Activated CD4-positive, alpha-beta T cell treated with anti-CD3 and anti-CD28 coated beads, Interleukin-2, amount 10 ng/mL, durations not matched to agents 7 days and 5 days (primary cell): ENCODE measurements around the gene BLCAP. TPM values are rescaled to one million over a fixed set of nuclear protein-coding genes. Genes with fewer than 3 reads are reported as not detected.
"Not testable (repeated sequence)": the region's sequence is repeated elsewhere in the genome, so short reads cannot be mapped to it uniquely, and the experiment has no call there.

ENCODE experiments used
- CTCF ChIA-PET: fragments of 350-600 bp; sonication (Branson Sonifier 250); formaldehyde crosslinking; loops from one replicate; lab custom pipeline; 2021; ENCODE audit warnings: antibody characterized with exemption; lab: Charles Lee
- POLR2A ChIA-PET: fragments of 350-600 bp; sonication (Branson Sonifier 250); formaldehyde crosslinking; loops from one replicate; lab custom pipeline; 2021; ENCODE audit warnings: antibody characterized with exemption; lab: Charles Lee
- DNase-seq: peaks from one replicate; pipeline ENCODE4 v3.0.0-alpha.2; 2020
- H3K27ac Mint-ChIP-seq: one replicate; pipeline ENCODE4 v1.8.0; 2021; ENCODE audit warnings: mild to moderate bottlenecking, moderate library complexity, mixed read lengths
- H3K27me3 Mint-ChIP-seq: one replicate; pipeline ENCODE4 v1.8.0; 2021; ENCODE audit warnings: mixed read lengths
- H3K36me3 Mint-ChIP-seq: one replicate; pipeline ENCODE4 v1.8.0; 2021; ENCODE audit warnings: low read depth, mixed read lengths
- H3K4me1 Mint-ChIP-seq: one replicate; pipeline ENCODE4 v1.8.0; 2021; ENCODE audit warnings: mixed read lengths
- H3K4me3 Mint-ChIP-seq: one replicate; pipeline ENCODE4 v1.8.0; 2021; ENCODE audit warnings: mild to moderate bottlenecking, moderate library complexity, mixed read lengths
- H3K9me3 Mint-ChIP-seq: one replicate; pipeline ENCODE4 v1.8.0; 2021; ENCODE audit warnings: mixed read lengths
- total RNA-seq, 2 experiments: library from RNA; stranded (reverse); gene quantifications; one replicate each; pipeline ENCODE4 v1.2.3, GENCODE V29; 2021

The BLCAP gene
- total RNA-seq, 2 experiments from 2014 or later = 41.1 to 44.1 TPM

- not testable (repeated sequence) for H3K36me3 Mint-ChIP-seq, H3K4me3 Mint-ChIP-seq, H3K4me1 Mint-ChIP-seq, H3K9me3 Mint-ChIP-seq, DNase-seq, H3K27ac Mint-ChIP-seq
- H3K27me3 Mint-ChIP-seq = peaks cover 14% of the 10 kb centered on the region
- POLR2A ChIA-PET = interaction anchor here (0.7 kb wide), 1 partner anchor 9 kb away, joined by 5 read pairs; no protein-coding TSS in a partner anchor
- CTCF ChIA-PET = interaction anchor here (0.6 kb wide), 1 partner anchor 254 kb away, joined by 3 read pairs; no protein-coding TSS in a partner anchor
Observed at GRCh38 chr20:37550101-37550920, 22.6 kb upstream of the BLCAP start.

GRCh38 chr20:37547912-37548311 lies 20.2 kb upstream of the BLCAP start:
- CTCF ChIA-PET = no interaction called here

DNA sequence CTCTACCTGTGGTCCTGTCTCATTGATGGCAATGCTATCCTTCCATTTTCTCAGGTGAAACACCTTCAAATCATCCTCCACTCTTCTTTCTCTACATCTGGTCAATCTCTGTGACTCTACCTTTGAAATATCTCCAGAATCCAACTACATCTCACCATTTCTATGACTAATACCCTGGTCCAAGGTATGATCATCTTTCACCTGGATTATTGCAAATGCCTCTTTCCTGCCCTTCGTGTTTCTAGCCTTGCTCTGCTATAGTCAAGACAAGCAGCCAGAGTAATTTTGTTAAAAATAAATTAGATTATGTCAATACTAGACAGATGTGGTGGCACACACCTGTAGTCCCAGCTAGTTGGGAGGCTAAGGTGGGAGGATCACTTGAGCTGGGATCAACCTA lies 17.8 kb upstream of the BLCAP start:
- H3K36me3 Mint-ChIP-seq = no peaks in the 10 kb centered on the region
- no peak for DNase-seq
- no peak overlapping the region for H3K4me3 Mint-ChIP-seq
- no peak overlapping the region for H3K27ac Mint-ChIP-seq
- ChIA-PET POLR2A (no interaction called here), CTCF (no interaction called here)
- H3K4me1 Mint-ChIP-seq = no peaks in the 10 kb centered on the region
- H3K27me3 Mint-ChIP-seq = peaks cover 4% of the 10 kb centered on the region
- no peaks in the 10 kb centered on the region for H3K9me3 Mint-ChIP-seq

More at GRCh38 chr20:37547912-37548311, 20.2 kb upstream of the BLCAP start:
- Mint-ChIP-seq H3K36me3 (no peaks in the 10 kb centered on the region), H3K9me3 (no peaks in the 10 kb centered on the region), H3K27me3 (peaks cover 10% of the 10 kb centered on the region), H3K4me3 (no peak overlapping the region), H3K27ac (no peak overlapping the region), H3K4me1 (no peaks in the 10 kb centered on the region)
- POLR2A ChIA-PET = no interaction called here
- DNase-seq = no peak

DNA sequence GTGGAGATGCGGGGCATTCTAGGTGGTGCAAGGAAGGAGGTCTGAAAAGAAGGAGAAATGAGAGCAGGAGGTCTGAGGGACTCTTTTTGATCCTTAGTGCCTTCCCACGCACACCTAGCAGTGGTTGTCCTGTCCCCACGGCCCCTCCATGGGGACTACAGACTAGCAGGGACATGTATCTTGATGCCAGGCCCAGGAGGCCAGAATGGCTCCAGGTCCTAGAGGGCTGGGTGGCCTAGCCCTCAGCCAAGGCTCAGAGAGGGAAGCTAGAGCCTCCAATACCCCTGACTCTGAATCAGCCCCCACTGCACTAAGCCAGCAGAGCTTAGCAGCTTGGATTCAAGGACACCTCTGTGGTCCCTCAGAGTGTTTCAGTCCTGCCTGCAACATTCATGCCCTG lies 16.7 kb upstream of the BLCAP start:
- no peak for DNase-seq
- no peak overlapping the region for H3K4me3 Mint-ChIP-seq
- POLR2A ChIA-PET = no interaction called here
- peaks cover 8% of the 10 kb centered on the region for H3K27me3 Mint-ChIP-seq
- no peaks in the 10 kb centered on the region for H3K36me3 Mint-ChIP-seq
- H3K9me3 Mint-ChIP-seq = no peaks in the 10 kb centered on the region
- no peaks in the 10 kb centered on the region for H3K4me1 Mint-ChIP-seq
- CTCF ChIA-PET = no interaction called here
- H3K27ac Mint-ChIP-seq = no peak overlapping the region

GRCh38 chr20:37543828-37544227 lies 16.2 kb upstream of the BLCAP start:
- Mint-ChIP-seq H3K27ac (no peak overlapping the region), H3K4me1 (no peaks in the 10 kb centered on the region), H3K9me3 (no peaks in the 10 kb centered on the region), H3K36me3 (no peaks in the 10 kb centered on the region), H3K27me3 (peaks cover 12% of the 10 kb centered on the region), H3K4me3 (no peak overlapping the region)
- no peak for DNase-seq
- CTCF ChIA-PET = no interaction called here
- POLR2A ChIA-PET = no interaction called here

DNA sequence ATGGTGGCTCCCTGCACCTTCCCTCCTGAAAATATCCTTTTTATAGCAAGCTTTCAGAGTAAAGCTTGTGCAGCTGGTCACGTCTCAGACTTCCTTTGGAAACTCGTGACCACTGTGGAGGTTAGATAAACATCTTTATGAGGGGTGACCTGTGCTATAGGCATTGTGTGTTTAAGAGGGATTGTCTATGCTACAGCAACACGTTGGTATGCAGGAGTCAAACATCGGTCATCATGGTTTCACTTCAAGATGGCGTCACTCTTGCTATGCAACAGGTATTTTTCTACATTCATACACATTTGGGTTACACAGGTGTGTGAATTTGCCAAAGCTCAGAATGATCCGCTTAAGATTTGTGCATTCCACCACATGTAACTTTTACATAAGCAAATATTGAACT lies 14.6 kb upstream of the BLCAP start:
- no peaks in the 10 kb centered on the region for H3K4me1 Mint-ChIP-seq
- DNase-seq = no peak
- H3K4me3 Mint-ChIP-seq = no peak overlapping the region
- ChIA-PET CTCF (no interaction called here), POLR2A (no interaction called here)
- H3K36me3 Mint-ChIP-seq = no peaks in the 10 kb centered on the region
- H3K27me3 Mint-ChIP-seq = peaks cover 18% of the 10 kb centered on the region
- H3K9me3 Mint-ChIP-seq = no peaks in the 10 kb centered on the region
- H3K27ac Mint-ChIP-seq = no peak overlapping the region

DNA sequence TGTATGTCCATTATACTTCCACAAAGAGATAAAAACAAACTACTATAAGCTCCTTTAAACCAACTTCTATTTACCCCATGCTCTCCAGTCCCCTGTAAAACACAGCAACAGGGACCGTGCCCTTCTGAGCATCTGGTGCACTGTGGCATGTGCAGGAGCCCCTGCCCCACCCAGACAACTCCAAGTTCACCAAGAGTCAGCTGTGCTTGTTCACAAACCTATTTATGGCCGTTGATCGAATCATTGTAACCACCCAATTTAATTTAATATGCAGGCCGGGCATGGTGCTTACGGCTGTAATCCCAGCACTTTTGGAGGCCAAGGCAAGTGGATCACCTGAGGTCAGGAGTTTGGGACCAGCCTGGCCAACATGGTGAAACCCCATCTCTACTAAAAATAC lies 13.7 kb upstream of the BLCAP start:
- POLR2A ChIA-PET = interaction anchor here (0.5 kb wide), 1 partner anchor 9 kb away, joined by 5 read pairs; no protein-coding TSS in a partner anchor
- H3K27ac Mint-ChIP-seq = no peak overlapping the region
- CTCF ChIA-PET = interaction anchor here (1.0 kb wide), 1 partner anchor 680 kb away, joined by 3 read pairs; no protein-coding TSS in a partner anchor

DNA sequence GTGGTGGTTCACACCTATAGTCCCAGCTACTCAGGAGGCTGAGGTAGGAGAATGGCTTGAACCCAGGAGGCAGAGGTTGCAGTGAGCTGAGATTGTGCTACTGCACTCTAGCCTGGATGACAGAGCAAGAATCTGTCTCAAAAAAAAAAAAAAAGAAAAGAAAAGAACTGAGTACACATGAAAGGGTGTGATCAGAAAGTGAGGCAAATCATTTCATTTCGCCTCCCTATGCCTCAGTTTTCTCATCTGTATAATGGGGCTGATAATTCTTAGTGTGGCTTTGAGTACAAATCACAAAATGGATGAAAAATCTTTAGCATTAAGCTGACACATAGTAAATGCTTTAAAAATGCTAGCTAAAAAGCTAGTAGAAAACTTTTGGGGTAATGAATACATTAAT lies 13.2 kb upstream of the BLCAP start:
- not testable (repeated sequence) for DNase-seq, H3K9me3 Mint-ChIP-seq, H3K4me1 Mint-ChIP-seq, H3K27ac Mint-ChIP-seq, H3K4me3 Mint-ChIP-seq, H3K36me3 Mint-ChIP-seq
- ChIA-PET CTCF (interaction anchor here (1.0 kb wide), 1 partner anchor 680 kb away, joined by 3 read pairs; no protein-coding TSS in a partner anchor), POLR2A (interaction anchor here (0.5 kb wide), 1 partner anchor 9 kb away, joined by 5 read pairs; no protein-coding TSS in a partner anchor)
- H3K27me3 Mint-ChIP-seq = peaks cover 20% of the 10 kb centered on the region

More for the DNA sequence above, 13.7 kb upstream of the BLCAP start:
- Mint-ChIP-seq H3K27me3 (peaks cover 21% of the 10 kb centered on the region), H3K36me3 (no peaks in the 10 kb centered on the region), H3K4me1 (no peaks in the 10 kb centered on the region), H3K9me3 (no peaks in the 10 kb centered on the region), H3K4me3 (no peak overlapping the region)
- no peak for DNase-seq

- Mint-ChIP-seq H3K4me1 (peaks cover 1% of the 10 kb centered on the region), H3K4me3 (no peak overlapping the region), H3K9me3 (no peaks in the 10 kb centered on the region), H3K36me3 (no peaks in the 10 kb centered on the region), H3K27ac (no peak overlapping the region), H3K27me3 (peaks cover 17% of the 10 kb centered on the region)
- ChIA-PET POLR2A (no interaction called here), CTCF (no interaction called here)
- no peak for DNase-seq
Observed at GRCh38 chr20:37540001-37540400, 12.3 kb upstream of the BLCAP start.

DNA sequence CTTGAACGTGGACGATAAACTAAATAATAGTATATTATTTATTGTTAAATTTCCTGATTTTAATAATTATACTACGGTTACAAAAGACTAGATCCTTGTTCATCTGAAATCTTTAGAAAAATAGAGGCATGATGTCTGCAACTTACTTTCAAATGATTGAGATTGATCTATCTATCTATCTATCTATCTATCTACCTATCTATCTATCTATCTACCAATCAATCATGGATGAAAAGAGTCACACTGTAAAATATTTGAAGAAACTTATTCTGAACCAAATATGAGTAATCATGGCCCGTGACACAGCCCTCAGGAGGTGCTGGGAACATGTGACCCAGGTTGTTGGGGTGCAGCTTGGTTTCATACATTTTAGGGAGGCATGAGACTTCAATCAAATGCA lies 11.7 kb upstream of the BLCAP start:
- DNase-seq = no peak
- H3K4me1 Mint-ChIP-seq = peaks cover 4% of the 10 kb centered on the region
- CTCF ChIA-PET = no interaction called here
- H3K27ac Mint-ChIP-seq = no peak overlapping the region
- POLR2A ChIA-PET = interaction anchor here (0.6 kb wide), 1 partner anchor 46 kb away, joined by 3 read pairs; no protein-coding TSS in a partner anchor
- H3K27me3 Mint-ChIP-seq = peaks cover 17% of the 10 kb centered on the region
- H3K36me3 Mint-ChIP-seq = no peaks in the 10 kb centered on the region
- no peak overlapping the region for H3K4me3 Mint-ChIP-seq
- no peaks in the 10 kb centered on the region for H3K9me3 Mint-ChIP-seq

DNA sequence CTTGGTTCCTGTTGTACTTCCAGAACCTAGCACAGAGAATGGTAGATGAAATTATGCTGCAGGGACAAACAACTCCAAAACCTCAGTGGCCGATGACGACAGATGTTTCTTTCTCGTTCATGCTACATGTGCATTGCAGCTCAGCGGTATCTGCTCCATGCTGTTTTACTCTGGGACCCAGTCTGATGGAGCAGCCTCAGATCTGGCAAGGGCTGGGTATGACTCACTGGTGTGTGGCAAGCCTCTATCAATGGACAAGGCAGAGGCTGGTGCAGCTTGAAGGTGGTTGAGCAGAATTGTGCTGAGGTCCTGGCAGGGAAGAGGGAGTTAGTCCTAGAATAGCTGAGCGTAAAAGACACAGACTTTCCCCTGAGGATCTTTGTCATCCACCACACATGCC lies 10.3 kb upstream of the BLCAP start:
- peaks cover 6% of the 10 kb centered on the region for H3K4me1 Mint-ChIP-seq
- H3K36me3 Mint-ChIP-seq = no peaks in the 10 kb centered on the region
- ChIA-PET POLR2A (no interaction called here), CTCF (no interaction called here)
- no peak overlapping the region for H3K4me3 Mint-ChIP-seq
- no peaks in the 10 kb centered on the region for H3K9me3 Mint-ChIP-seq
- peaks cover 17% of the 10 kb centered on the region for H3K27me3 Mint-ChIP-seq
- no peak for DNase-seq
- H3K27ac Mint-ChIP-seq = no peak overlapping the region

DNA sequence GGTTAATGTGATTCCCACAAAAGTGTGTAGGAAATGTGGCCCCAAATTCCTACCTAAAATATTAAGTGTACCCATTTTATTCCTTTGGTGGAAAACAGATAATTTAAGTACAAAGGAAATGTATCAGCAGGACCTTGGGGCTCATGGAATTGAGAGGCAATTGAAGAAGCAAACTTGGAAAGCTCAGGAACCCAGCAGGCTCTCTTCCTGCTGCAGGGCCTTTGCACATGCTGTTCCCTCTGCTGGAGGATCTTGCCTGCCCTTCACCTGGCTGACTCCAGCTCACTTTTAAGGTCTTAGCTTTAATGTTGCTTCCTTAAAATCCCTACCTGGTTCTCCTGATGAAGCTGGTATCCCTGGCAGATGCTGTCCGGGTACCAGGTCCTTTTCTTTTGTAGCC lies 9.8 kb upstream of the BLCAP start:
- H3K4me1 Mint-ChIP-seq = peaks cover 6% of the 10 kb centered on the region
- ChIA-PET CTCF (no interaction called here), POLR2A (no interaction called here)
- H3K36me3 Mint-ChIP-seq = no peaks in the 10 kb centered on the region
- peaks cover 17% of the 10 kb centered on the region for H3K27me3 Mint-ChIP-seq
- no peak overlapping the region for H3K27ac Mint-ChIP-seq
- H3K9me3 Mint-ChIP-seq = no peaks in the 10 kb centered on the region
- no peak overlapping the region for H3K4me3 Mint-ChIP-seq
- DNase-seq = no peak

DNA sequence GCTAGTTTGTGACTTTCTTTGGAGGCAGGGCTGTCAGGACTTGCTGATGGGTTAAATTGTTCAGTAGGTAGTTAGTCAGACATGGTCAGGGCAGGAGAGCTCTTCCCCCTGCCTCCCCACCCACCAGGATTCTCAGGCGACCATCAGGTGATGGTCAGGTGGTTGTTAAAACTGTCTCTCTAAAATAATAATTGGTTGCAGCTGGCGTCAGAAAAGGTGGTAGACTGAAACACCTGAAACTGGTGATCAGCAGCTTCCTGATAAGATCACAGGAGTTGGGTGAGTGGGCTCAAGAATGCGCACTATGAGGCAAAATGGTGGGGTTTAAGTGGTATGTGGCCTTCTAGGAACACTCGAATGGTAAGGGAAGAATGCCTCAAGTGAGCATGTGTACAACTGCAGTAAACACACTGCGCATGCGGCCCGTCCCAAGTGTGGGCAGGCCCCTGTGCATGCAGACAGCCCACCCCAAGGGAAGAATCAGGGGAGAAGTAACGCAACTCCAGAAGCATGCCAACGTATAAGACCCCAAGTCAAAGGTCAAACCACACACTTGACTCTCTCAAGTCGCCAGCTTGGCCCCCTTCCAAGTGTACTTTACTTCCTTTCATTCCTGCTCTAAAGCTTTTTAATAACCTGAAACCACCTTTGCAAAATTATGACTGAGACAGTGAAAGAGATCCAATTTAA lies 7.9 kb upstream of the BLCAP start:
- H3K4me1 Mint-ChIP-seq = peaks cover 6% of the 10 kb centered on the region
- H3K36me3 Mint-ChIP-seq = no peaks in the 10 kb centered on the region
- POLR2A ChIA-PET = no interaction called here
- no peak overlapping the region for H3K27ac Mint-ChIP-seq
- CTCF ChIA-PET = interaction anchor here (1.0 to 2.1 kb wide), 5 partner anchors 22 to 338 kb away, joined by 3 to 6 read pairs (median 4); no protein-coding TSS in a partner anchor
- H3K27me3 Mint-ChIP-seq = peaks cover 17% of the 10 kb centered on the region
- no peak for DNase-seq
- no peaks in the 10 kb centered on the region for H3K9me3 Mint-ChIP-seq
- H3K4me3 Mint-ChIP-seq = no peak overlapping the region
